ENCODE measurements around the gene PADI1.

DNA sequence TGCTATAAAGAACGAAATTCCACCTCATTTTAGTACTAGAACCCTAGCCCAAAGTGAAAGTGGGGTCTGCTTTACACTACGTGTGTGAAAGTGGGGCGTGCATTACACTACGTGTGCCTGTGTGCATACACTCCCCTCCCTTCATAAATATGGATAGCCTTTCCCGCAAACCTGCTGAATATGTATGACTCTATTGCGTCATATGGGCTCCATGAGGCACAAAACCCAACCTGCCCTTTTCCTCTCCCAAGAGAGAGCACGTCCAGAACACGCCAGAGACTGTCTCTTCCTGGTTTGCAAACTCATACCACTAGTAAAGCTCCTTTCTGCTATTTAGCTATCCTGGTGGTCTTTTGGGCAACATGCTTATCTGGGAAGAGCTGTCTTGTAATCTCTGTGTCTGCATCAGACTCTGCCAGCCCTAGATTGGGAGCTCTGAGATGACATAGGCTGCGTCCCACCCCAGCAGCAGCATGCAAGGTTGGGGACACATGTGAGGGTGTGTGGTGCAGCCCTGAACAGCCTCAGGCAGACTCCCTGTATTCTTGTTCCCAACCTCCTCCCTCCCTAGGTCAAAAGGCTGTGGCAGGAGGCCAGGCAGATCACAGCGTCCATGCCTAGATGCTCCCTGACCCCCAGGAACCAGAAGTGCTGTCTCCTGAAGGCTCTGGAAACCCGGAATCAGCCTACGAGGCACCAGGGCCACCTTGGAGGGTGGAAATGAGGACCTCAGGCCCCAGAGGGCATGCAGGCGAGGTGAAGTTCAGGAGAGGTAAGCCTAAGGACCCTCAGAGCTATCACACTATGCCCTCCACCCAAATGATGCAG is 12.3 kb upstream of the PADI1 start:
- TF ChIP-seq POLR2AphosphoS5 (IDR thresholded peaks at IDR 0.05) (no peak), POLR2A (IDR thresholded peaks at IDR 0.05) (no peak), EP300 (IDR thresholded peaks at IDR 0.05) (no peak)
- TF ChIP-seq, protein P1, sequence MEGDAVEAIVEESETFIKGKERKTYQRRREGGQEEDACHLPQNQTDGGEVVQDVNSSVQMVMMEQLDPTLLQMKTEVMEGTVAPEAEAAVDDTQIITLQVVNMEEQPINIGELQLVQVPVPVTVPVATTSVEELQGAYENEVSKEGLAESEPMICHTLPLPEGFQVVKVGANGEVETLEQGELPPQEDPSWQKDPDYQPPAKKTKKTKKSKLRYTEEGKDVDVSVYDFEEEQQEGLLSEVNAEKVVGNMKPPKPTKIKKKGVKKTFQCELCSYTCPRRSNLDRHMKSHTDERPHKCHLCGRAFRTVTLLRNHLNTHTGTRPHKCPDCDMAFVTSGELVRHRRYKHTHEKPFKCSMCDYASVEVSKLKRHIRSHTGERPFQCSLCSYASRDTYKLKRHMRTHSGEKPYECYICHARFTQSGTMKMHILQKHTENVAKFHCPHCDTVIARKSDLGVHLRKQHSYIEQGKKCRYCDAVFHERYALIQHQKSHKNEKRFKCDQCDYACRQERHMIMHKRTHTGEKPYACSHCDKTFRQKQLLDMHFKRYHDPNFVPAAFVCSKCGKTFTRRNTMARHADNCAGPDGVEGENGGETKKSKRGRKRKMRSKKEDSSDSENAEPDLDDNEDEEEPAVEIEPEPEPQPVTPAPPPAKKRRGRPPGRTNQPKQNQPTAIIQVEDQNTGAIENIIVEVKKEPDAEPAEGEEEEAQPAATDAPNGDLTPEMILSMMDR (IDR thresholded peaks at IDR 0.05) = no peak

All from suprapubic skin (tissue), 4 donors.